HUES64 (cell line): ENCODE measurements around the gene ESCO1.

Experiments used
- H3K27ac ChIP-seq: 2 replicates; pipeline ENCODE4 v1.7.0; 2013; ENCODE audit warnings: low read depth, low read length, inconsistent platforms
- H3K27me3 ChIP-seq: 2 replicates; pipeline ENCODE4 v1.6.1; 2013; ENCODE audit warnings: mild to moderate bottlenecking, low read length; ENCODE audit not compliant: insufficient read depth
- H3K36me3 ChIP-seq: 2 replicates; pipeline ENCODE4 v1.6.1; 2013; ENCODE audit warnings: mild to moderate bottlenecking, low read length; ENCODE audit not compliant: insufficient read depth
- H3K4me1 ChIP-seq: 2 replicates; pipeline ENCODE4 v1.6.1; 2013; ENCODE audit warnings: mild to moderate bottlenecking, low read length, moderate library complexity; ENCODE audit not compliant: insufficient read depth
- H3K4me3 ChIP-seq: 2 replicates; pipeline ENCODE4 v1.5.1; 2013; ENCODE audit warnings: mild to moderate bottlenecking, low read length, moderate library complexity
- H3K9ac ChIP-seq: 2 replicates; pipeline ENCODE4 v1.6.1; 2013; ENCODE audit warnings: mild to moderate bottlenecking, low read depth, low read length
- H3K9me3 ChIP-seq: 2 replicates; pipeline ENCODE4 v1.6.1; 2013; ENCODE audit warnings: low read depth, low read length; ENCODE audit not compliant: insufficient read depth
- WGBS: fragments of 150-250, 120-280 bp; methylation state at CpG from one replicate; pipeline ENCODE4 v1.1.7; 2013; ENCODE audit warnings: missing lambda C conversion rate; 5-methylcytosine and 5-hydroxymethylcytosine counted together

Gene ESCO1

GRCh38 chr18:21513741-21514140, 86.8 kb downstream of the ESCO1 start:
- H3K36me3 ChIP-seq, result peaks cover 82% of the 10 kb centered on the region; the same call in 1 of the 2 replicates
- H3K27ac ChIP-seq, result no peak overlapping the region
- H3K27me3 ChIP-seq, result no peaks in the 10 kb centered on the region
- WGBS, result 99% methylated on average over 5 of the region's 5 CpGs
- no peak overlapping the region for H3K4me3 ChIP-seq
- H3K9me3 ChIP-seq, result no peaks in the 10 kb centered on the region
- no peaks in the 10 kb centered on the region for H3K4me1 ChIP-seq
- no peak overlapping the region for H3K9ac ChIP-seq

GRCh38 chr18:21513292-21513691, 87.2 kb downstream of the ESCO1 start:
- Histone ChIP-seq H3K9me3 (no peaks in the 10 kb centered on the region), H3K27me3 (no peaks in the 10 kb centered on the region), H3K4me1 (no peaks in the 10 kb centered on the region), H3K27ac (no peak overlapping the region), H3K36me3 (peaks cover 78% of the 10 kb centered on the region; the same call in 1 of the 2 replicates), H3K9ac (no peak overlapping the region), H3K4me3 (no peak overlapping the region)
- WGBS, result 94% methylated on average over 2 of the region's 2 CpGs

GRCh38 chr18:21509062-21509461, 91.4 kb downstream of the ESCO1 start:
- Histone ChIP-seq H3K4me3 (no peak overlapping the region), H3K4me1 (no peaks in the 10 kb centered on the region), H3K9ac (no peak overlapping the region), H3K27ac (no peak overlapping the region), H3K9me3 (no peaks in the 10 kb centered on the region), H3K36me3 (peaks cover 54% of the 10 kb centered on the region; the same call in 1 of the 2 replicates), H3K27me3 (no peaks in the 10 kb centered on the region)
- 92% methylated on average over 5 of the region's 5 CpGs for WGBS

- WGBS, result 83% methylated on average over 13 of the region's 13 CpGs
- no peak overlapping the region for H3K9ac ChIP-seq
- H3K4me1 ChIP-seq, result no peaks in the 10 kb centered on the region
- no peaks in the 10 kb centered on the region for H3K9me3 ChIP-seq
- no peak overlapping the region for H3K4me3 ChIP-seq
- no peaks in the 10 kb centered on the region for H3K27me3 ChIP-seq
- no peak overlapping the region for H3K27ac ChIP-seq
- peaks cover 45% of the 10 kb centered on the region; the same call in 1 of the 2 replicates for H3K36me3 ChIP-seq
These were observed 92.4 kb downstream of the ESCO1 start for GRCh38 chr18:21507913-21508701.

- no peaks in the 10 kb centered on the region for H3K9me3 ChIP-seq
- H3K27ac ChIP-seq, result no peak overlapping the region
- H3K4me1 ChIP-seq, result no peaks in the 10 kb centered on the region
- no peaks in the 10 kb centered on the region for H3K27me3 ChIP-seq
- H3K36me3 ChIP-seq, result peaks cover 15% of the 10 kb centered on the region; the same call in 1 of the 2 replicates
- WGBS, result 95% methylated on average over 7 of the region's 7 CpGs
- no peak overlapping the region for H3K4me3 ChIP-seq
- no peak overlapping the region for H3K9ac ChIP-seq
These were observed 97.8 kb downstream of the ESCO1 start for GRCh38 chr18:21502661-21503060.

- Histone ChIP-seq H3K4me3 (no peak overlapping the region), H3K9ac (no peak overlapping the region), H3K27ac (no peak overlapping the region), H3K9me3 (no peaks in the 10 kb centered on the region), H3K36me3 (peaks cover 16% of the 10 kb centered on the region; the same call in 1 of the 2 replicates), H3K27me3 (no peaks in the 10 kb centered on the region), H3K4me1 (no peaks in the 10 kb centered on the region)
- WGBS, result 94% methylated on average over 16 of the region's 16 CpGs
These were observed 100.5 kb downstream of the ESCO1 start for GRCh38 chr18:21499997-21500396.

- Histone ChIP-seq H3K4me1 (no peaks in the 10 kb centered on the region), H3K27ac (no peak overlapping the region), H3K27me3 (no peaks in the 10 kb centered on the region), H3K4me3 (no peak overlapping the region), H3K9me3 (no peaks in the 10 kb centered on the region), H3K9ac (no peak overlapping the region), H3K36me3 (peaks cover 14% of the 10 kb centered on the region; the same call in 1 of the 2 replicates)
- 91% methylated on average over 12 of the region's 12 CpGs for WGBS
These were observed 104.1 kb downstream of the ESCO1 start for GRCh38 chr18:21496277-21496835.

GRCh38 chr18:21490748-21491147, 109.8 kb downstream of the ESCO1 start:
- Histone ChIP-seq H3K9me3 (no peaks in the 10 kb centered on the region), H3K36me3 (peaks cover 10% of the 10 kb centered on the region; the same call in 1 of the 2 replicates), H3K4me1 (no peaks in the 10 kb centered on the region), H3K27me3 (no peaks in the 10 kb centered on the region), H3K27ac (no peak overlapping the region), H3K4me3 (no peak overlapping the region), H3K9ac (no peak overlapping the region)
- WGBS, result 75% methylated on average over 4 of the region's 4 CpGs

GRCh38 chr18:21489919-21490495, 110.5 kb downstream of the ESCO1 start:
- H3K4me1 ChIP-seq, result peaks cover 6% of the 10 kb centered on the region
- WGBS, result 95% methylated on average over 15 of the region's 15 CpGs
- no peak overlapping the region for H3K27ac ChIP-seq
- H3K4me3 ChIP-seq, result no peak overlapping the region
- H3K36me3 ChIP-seq, result peaks cover 5% of the 10 kb centered on the region; the same call in 1 of the 2 replicates
- no peaks in the 10 kb centered on the region for H3K27me3 ChIP-seq
- H3K9ac ChIP-seq, result no peak overlapping the region
- no peaks in the 10 kb centered on the region for H3K9me3 ChIP-seq

GRCh38 chr18:21489119-21489750, 111.3 kb downstream of the ESCO1 start:
- Histone ChIP-seq H3K4me1 (peaks cover 9% of the 10 kb centered on the region), H3K9ac (no peak overlapping the region), H3K27ac (no peak overlapping the region), H3K36me3 (peaks cover 5% of the 10 kb centered on the region; the same call in 1 of the 2 replicates), H3K9me3 (no peaks in the 10 kb centered on the region), H3K4me3 (no peak overlapping the region), H3K27me3 (no peaks in the 10 kb centered on the region)
- 46% methylated on average over 5 of the region's 6 CpGs for WGBS

GRCh38 chr18:21486905-21487437, 113.5 kb downstream of the ESCO1 start:
- H3K4me1 ChIP-seq, result peaks cover 9% of the 10 kb centered on the region
- 97% methylated on average over 3 of the region's 3 CpGs for WGBS
- no peak overlapping the region for H3K27ac ChIP-seq
- H3K9ac ChIP-seq, result no peak overlapping the region
- H3K9me3 ChIP-seq, result no peaks in the 10 kb centered on the region
- no peak overlapping the region for H3K4me3 ChIP-seq
- H3K36me3 ChIP-seq, result peaks cover 11% of the 10 kb centered on the region; the same call in 1 of the 2 replicates
- no peaks in the 10 kb centered on the region for H3K27me3 ChIP-seq
